ENCODE data around the gene PNPLA1. TPM values are rescaled to one million over a fixed set of nuclear protein-coding genes. Genes with fewer than 3 reads are reported as not detected.

PNPLA1 gene
- total RNA-seq, 1 experiment from 2014 or later, result not detected

DNA sequence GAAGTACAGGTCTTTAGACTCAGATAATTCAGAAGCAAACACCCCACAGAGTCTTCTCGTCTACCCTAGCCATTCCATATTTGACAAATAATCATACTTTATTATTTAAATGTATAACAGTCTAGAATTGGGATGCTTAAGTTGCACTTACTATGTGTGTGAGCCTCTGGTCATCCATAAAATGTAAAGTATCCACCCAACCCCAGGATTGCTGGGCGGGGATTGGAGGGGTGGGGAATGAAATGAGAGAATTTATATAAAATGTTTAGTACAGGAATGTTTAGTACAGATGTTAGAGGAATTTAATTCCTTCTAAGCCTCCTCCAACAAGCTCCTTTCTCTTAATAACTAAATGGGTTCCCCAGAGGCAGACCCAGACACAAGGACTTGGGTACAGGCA, 50.0 kb downstream of the PNPLA1 start:
- TF ChIP-seq, protein P1, sequence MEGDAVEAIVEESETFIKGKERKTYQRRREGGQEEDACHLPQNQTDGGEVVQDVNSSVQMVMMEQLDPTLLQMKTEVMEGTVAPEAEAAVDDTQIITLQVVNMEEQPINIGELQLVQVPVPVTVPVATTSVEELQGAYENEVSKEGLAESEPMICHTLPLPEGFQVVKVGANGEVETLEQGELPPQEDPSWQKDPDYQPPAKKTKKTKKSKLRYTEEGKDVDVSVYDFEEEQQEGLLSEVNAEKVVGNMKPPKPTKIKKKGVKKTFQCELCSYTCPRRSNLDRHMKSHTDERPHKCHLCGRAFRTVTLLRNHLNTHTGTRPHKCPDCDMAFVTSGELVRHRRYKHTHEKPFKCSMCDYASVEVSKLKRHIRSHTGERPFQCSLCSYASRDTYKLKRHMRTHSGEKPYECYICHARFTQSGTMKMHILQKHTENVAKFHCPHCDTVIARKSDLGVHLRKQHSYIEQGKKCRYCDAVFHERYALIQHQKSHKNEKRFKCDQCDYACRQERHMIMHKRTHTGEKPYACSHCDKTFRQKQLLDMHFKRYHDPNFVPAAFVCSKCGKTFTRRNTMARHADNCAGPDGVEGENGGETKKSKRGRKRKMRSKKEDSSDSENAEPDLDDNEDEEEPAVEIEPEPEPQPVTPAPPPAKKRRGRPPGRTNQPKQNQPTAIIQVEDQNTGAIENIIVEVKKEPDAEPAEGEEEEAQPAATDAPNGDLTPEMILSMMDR (IDR thresholded peaks at IDR 0.05), result no peak
- TF ChIP-seq SIN3A (IDR thresholded peaks at IDR 0.05; ENCODE audit: borderline replicate concordance, insufficient read depth, low read depth, low read length), result no peak
- TF ChIP-seq, protein P2, sequence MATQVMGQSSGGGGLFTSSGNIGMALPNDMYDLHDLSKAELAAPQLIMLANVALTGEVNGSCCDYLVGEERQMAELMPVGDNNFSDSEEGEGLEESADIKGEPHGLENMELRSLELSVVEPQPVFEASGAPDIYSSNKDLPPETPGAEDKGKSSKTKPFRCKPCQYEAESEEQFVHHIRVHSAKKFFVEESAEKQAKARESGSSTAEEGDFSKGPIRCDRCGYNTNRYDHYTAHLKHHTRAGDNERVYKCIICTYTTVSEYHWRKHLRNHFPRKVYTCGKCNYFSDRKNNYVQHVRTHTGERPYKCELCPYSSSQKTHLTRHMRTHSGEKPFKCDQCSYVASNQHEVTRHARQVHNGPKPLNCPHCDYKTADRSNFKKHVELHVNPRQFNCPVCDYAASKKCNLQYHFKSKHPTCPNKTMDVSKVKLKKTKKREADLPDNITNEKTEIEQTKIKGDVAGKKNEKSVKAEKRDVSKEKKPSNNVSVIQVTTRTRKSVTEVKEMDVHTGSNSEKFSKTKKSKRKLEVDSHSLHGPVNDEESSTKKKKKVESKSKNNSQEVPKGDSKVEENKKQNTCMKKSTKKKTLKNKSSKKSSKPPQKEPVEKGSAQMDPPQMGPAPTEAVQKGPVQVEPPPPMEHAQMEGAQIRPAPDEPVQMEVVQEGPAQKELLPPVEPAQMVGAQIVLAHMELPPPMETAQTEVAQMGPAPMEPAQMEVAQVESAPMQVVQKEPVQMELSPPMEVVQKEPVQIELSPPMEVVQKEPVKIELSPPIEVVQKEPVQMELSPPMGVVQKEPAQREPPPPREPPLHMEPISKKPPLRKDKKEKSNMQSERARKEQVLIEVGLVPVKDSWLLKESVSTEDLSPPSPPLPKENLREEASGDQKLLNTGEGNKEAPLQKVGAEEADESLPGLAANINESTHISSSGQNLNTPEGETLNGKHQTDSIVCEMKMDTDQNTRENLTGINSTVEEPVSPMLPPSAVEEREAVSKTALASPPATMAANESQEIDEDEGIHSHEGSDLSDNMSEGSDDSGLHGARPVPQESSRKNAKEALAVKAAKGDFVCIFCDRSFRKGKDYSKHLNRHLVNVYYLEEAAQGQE (IDR thresholded peaks at IDR 0.05; ENCODE audit: insufficient read depth in 1 of 2, low read depth in 2 of 2, low read length in 1 of 2), result no peak
- no peak overlapping the region for H3K4me3 ChIP-seq (ENCODE audit: low read depth in 2 of 2, low read length in 2 of 2)
- ATAC-seq, result no peak

DNA sequence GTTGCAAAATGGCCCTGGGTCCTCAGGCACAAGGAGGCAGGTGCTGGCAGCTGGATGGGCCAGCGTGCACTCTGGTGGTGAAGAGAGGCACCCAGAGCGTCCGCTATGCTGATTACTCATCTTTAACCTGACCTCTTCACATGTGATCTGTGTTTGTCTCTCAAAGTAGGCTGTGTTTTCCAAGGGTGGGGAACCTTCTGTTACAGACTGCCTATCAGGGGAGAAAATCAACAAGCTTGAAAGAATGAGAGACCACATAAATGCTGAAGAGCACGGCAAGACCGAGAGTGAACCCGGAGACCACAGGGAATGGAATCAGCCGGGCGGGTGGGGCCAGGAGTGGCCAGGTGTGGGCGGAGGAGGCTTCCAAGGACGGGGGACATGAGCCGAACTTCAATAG, 50.6 kb downstream of the PNPLA1 start:
- H3K4me1 ChIP-seq (ENCODE audit: control insufficient read depth, insufficient read depth, low read length), result no peaks in the 10 kb centered on the region
- intact Hi-C loops (cut with micrococcal nuclease; ENCODE audit: unreplicated experiment) (no loop called here), in situ Hi-C loops (cut with HindIII; ENCODE audit: low pct_unique_long_range_greater_than_20kb, low sequenced_read_pairs) (no loop called here)
- no peak overlapping the region for H3K27ac ChIP-seq (ENCODE audit: low read length)
- H3K9me3 ChIP-seq (ENCODE audit: control insufficient read depth, insufficient read depth, low read depth, low read length), result no peaks in the 10 kb centered on the region
- DNase-seq (ENCODE audit: low read depth, low spot score), result no peak
- BruUV-seq (replicated peaks), result no TSS peak
- no peaks in the 10 kb centered on the region for H3K36me3 ChIP-seq (ENCODE audit: control insufficient read depth, insufficient read depth, low read length)
- no peak for ATAC-seq
- POLR2A ChIA-PET, result no interaction called here
- peaks cover 3% of the 10 kb centered on the region; the same call in 1 of the 2 replicates for H3K27me3 ChIP-seq (ENCODE audit: control insufficient read depth, insufficient read depth, low read length)
- no peak overlapping the region for H3K4me3 ChIP-seq (ENCODE audit: low read depth in 2 of 2, low read length in 2 of 2)
- TF ChIP-seq TCF7L2 (IDR thresholded peaks at IDR 0.05; ENCODE audit: low read depth, low read length), result no peak
- TF ChIP-seq, protein P1 (IDR thresholded peaks at IDR 0.05), result no peak
- TF ChIP-seq SIN3A (IDR thresholded peaks at IDR 0.05; ENCODE audit: borderline replicate concordance, insufficient read depth, low read depth, low read length), result no peak
- TF ChIP-seq POLR2AphosphoS5 (IDR thresholded peaks at IDR 0.05; ENCODE audit: low read depth, low read length), result no peak
- TF ChIP-seq, protein P2 (IDR thresholded peaks at IDR 0.05; ENCODE audit: insufficient read depth in 1 of 2, low read depth in 2 of 2, low read length in 1 of 2), result no peak
- CTCF ChIA-PET, result interaction anchor here (1.1 kb wide), 1 partner anchor 21 kb away, joined by 4 read pairs; no protein-coding TSS in a partner anchor

More for the DNA sequence above, 50.0 kb downstream of the PNPLA1 start:
- in situ Hi-C loops (cut with HindIII; ENCODE audit: low pct_unique_long_range_greater_than_20kb, low sequenced_read_pairs), result no loop called here
- no TSS peak for BruUV-seq (replicated peaks)
- CTCF ChIA-PET, result no interaction called here
- POLR2A ChIA-PET, result no interaction called here
- DNase-seq (ENCODE audit: low read depth, low spot score), result no peak
- intact Hi-C loops (cut with micrococcal nuclease; ENCODE audit: unreplicated experiment), result no loop called here
- H3K4me1 ChIP-seq (ENCODE audit: control insufficient read depth, insufficient read depth, low read length), result no peaks in the 10 kb centered on the region
- no peak overlapping the region for H3K27ac ChIP-seq (ENCODE audit: low read length)
- H3K36me3 ChIP-seq (ENCODE audit: control insufficient read depth, insufficient read depth, low read length), result no peaks in the 10 kb centered on the region
- H3K9me3 ChIP-seq (ENCODE audit: control insufficient read depth, insufficient read depth, low read depth, low read length), result no peaks in the 10 kb centered on the region
- peaks cover 3% of the 10 kb centered on the region; the same call in 1 of the 2 replicates for H3K27me3 ChIP-seq (ENCODE audit: control insufficient read depth, insufficient read depth, low read length)
